HG03469 (cell line): Measurements from ENCODE around the gene SERPINH1.

ENCODE experiments used
- ATAC-seq: cut with Tn5 transposase; IDR thresholded peaks from one replicate; pipeline ENCODE4 v1.9.1; 2021; ENCODE audit warnings: mild to moderate bottlenecking, moderate library complexity, moderate number of reproducible peaks; ENCODE audit not compliant: unreplicated experiment

Gene SERPINH1

GRCh38 chr11:75554258-75555022, 7.6 kb upstream of the SERPINH1 start:
- no peak for ATAC-seq

GRCh38 chr11:75555079-75555811, 6.8 kb upstream of the SERPINH1 start:
- no peak for ATAC-seq

- ATAC-seq, result no peak
These were observed 5.8 kb upstream of the SERPINH1 start for GRCh38 chr11:75556275-75556674.

- no peak for ATAC-seq
These were observed 4.2 kb upstream of the SERPINH1 start for GRCh38 chr11:75557666-75558494.

GRCh38 chr11:75558939-75559843, 2.9 kb upstream of the SERPINH1 start:
- no peak for ATAC-seq

GRCh38 chr11:75560644-75561043, 1.4 kb upstream of the SERPINH1 start:
- no peak for ATAC-seq

GRCh38 chr11:75561426-75562047, 516 bp upstream of the SERPINH1 start:
- no peak for ATAC-seq

- no peak for ATAC-seq
These were observed 907 bp downstream of the SERPINH1 start for GRCh38 chr11:75562836-75563484.

- ATAC-seq, result no peak
These were observed 1.5 kb downstream of the SERPINH1 start for GRCh38 chr11:75563501-75563977.

GRCh38 chr11:75563978-75564552, 2.0 kb downstream of the SERPINH1 start:
- ATAC-seq, result no peak

- ATAC-seq, result no peak
These were observed 3.3 kb downstream of the SERPINH1 start for GRCh38 chr11:75565221-75565814.

- ATAC-seq, result no peak
These were observed 4.1 kb downstream of the SERPINH1 start for GRCh38 chr11:75565916-75566762.

- no peak for ATAC-seq
These were observed 4.8 kb downstream of the SERPINH1 start for GRCh38 chr11:75566763-75567279.

- no peak for ATAC-seq
These were observed 5.9 kb downstream of the SERPINH1 start for GRCh38 chr11:75567971-75568370.

GRCh38 chr11:75568616-75569219, 6.7 kb downstream of the SERPINH1 start:
- no peak for ATAC-seq

GRCh38 chr11:75570559-75571139, 8.6 kb downstream of the SERPINH1 start:
- ATAC-seq, result no peak

- ATAC-seq, result no peak
These were observed 9.6 kb downstream of the SERPINH1 start for GRCh38 chr11:75571625-75572024.
